HEK293T (cell line): ENCODE data around the gene KIF1C.
"Not testable (repeated sequence)": the region's sequence is repeated elsewhere in the genome, so short reads cannot be mapped to it uniquely, and the experiment has no call there.

Experiments
- CTCF ChIA-PET: fragments of 350-600 bp; formaldehyde crosslinking; extraction: SDS; loops from one replicate; lab custom pipeline; 2021; ENCODE audit warnings: antibody characterized with exemption, inconsistent platforms; lab: Yijun Ruan, JAX
- POLR2A ChIA-PET: fragments of 350-600 bp; formaldehyde crosslinking; extraction: SDS; loops from one replicate; lab custom pipeline; 2020; ENCODE audit warnings: antibody characterized with exemption, inconsistent platforms; lab: Yijun Ruan, JAX
- DNase-seq: peaks from one replicate; pipeline ENCODE4 v3.0.0; 2012; ENCODE audit warnings: mixed read lengths; ENCODE audit errors: extremely low spot score
- ARNT ChIP-seq: fragments of 450-650 bp; IDR thresholded peaks from 2 replicates; pipeline ENCODE4 v1.6.1; 2017; ENCODE audit warnings: mild to moderate bottlenecking
- BHLHE40 ChIP-seq: fragments of 450-650 bp; IDR thresholded peaks from 2 replicates; pipeline ENCODE4 v1.6.1; 2016; ENCODE audit warnings: mild to moderate bottlenecking, moderate library complexity, borderline replicate concordance
- CTBP1 ChIP-seq: fragments of 450-650 bp; IDR thresholded peaks from 2 replicates; pipeline ENCODE4 v1.6.1; 2016; ENCODE audit warnings: borderline replicate concordance
- ELF4 ChIP-seq: fragments of 450-650 bp; IDR thresholded peaks from 2 replicates; pipeline ENCODE4 v1.6.1; 2017; ENCODE audit warnings: antibody characterized with exemption
- FOXA1 ChIP-seq: fragments of 450-650 bp; IDR thresholded peaks from 2 replicates; pipeline ENCODE4 v1.6.1; 2016; ENCODE audit warnings: mild to moderate bottlenecking
- FOXK2 ChIP-seq: fragments of 450-650 bp; IDR thresholded peaks from 2 replicates; pipeline ENCODE4 v1.6.1; 2016; ENCODE audit warnings: mild to moderate bottlenecking
- FOXM1 ChIP-seq: fragments of 450-650 bp; IDR thresholded peaks from 2 replicates; pipeline ENCODE4 v1.6.1; 2017; ENCODE audit warnings: mild to moderate bottlenecking, borderline replicate concordance
- HDGF ChIP-seq: fragments of 450-650 bp; IDR thresholded peaks from 2 replicates; pipeline ENCODE4 v1.6.1; 2017; ENCODE audit warnings: antibody characterized with exemption, borderline replicate concordance
- L3MBTL2 ChIP-seq: fragments of 450-650 bp; conservative IDR thresholded peaks from 2 replicates; pipeline ENCODE4 v1.6.1; 2016; ENCODE audit warnings: mild to moderate bottlenecking
- LEF1 ChIP-seq: fragments of 450-650 bp; IDR thresholded peaks from 2 replicates; pipeline ENCODE4 v1.6.1; 2017; ENCODE audit warnings: mild to moderate bottlenecking, borderline replicate concordance
- NFRKB ChIP-seq: fragments of 450-650 bp; IDR thresholded peaks from 2 replicates; pipeline ENCODE4 v1.6.1; 2016; ENCODE audit warnings: mild to moderate bottlenecking, moderate library complexity
- PKNOX1 ChIP-seq: fragments of 450-650 bp; IDR thresholded peaks from 2 replicates; pipeline ENCODE4 v1.6.1; 2016
- SP1 ChIP-seq: fragments of 450-650 bp; IDR thresholded peaks from 2 replicates; pipeline ENCODE4 v1.6.1; 2017
- SUZ12 ChIP-seq: fragments of 450-650 bp; IDR thresholded peaks from 2 replicates; pipeline ENCODE4 v1.6.1; 2016; ENCODE audit warnings: mild to moderate bottlenecking
- TARDBP ChIP-seq: fragments of 450-650 bp; IDR thresholded peaks from 2 replicates; pipeline ENCODE4 v1.6.1; 2016
- ZNF384 ChIP-seq: fragments of 450-650 bp; IDR thresholded peaks from 2 replicates; pipeline ENCODE4 v1.6.1; 2016

Gene KIF1C

GRCh38 chr17:5068236-5068635 lies 70.5 kb downstream of the KIF1C start:
- no peak for DNase-seq
- ChIA-PET POLR2A (no interaction called here), CTCF (no interaction called here)
- TF ChIP-seq FOXK2 (no peak), HDGF (no peak)

GRCh38 chr17:5069724-5070123 lies 72.0 kb downstream of the KIF1C start:
- ChIA-PET POLR2A (no interaction called here), CTCF (no interaction called here)
- TF ChIP-seq ELF4 (no peak), BHLHE40 (no peak), HDGF (no peak), NFRKB (no peak), TARDBP (no peak)
- no peak for DNase-seq

DNA sequence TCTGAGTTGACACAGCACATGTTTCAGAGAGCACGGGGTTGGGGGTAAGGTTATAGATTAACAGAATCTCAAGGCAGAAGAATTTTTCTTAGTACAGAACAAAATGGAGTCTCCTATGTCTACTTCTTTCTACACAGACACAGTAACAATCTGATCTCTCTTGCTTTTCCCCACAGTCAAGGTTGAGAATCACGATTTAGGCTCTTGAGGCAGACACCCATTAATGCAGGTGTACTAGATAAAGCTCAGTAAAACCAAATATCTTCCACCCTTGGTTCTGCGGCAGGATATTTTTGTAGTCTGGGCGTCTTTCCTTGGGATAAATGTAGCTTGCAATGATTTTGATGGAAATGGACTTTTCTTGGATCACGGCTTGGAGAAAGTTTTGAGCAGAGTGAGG lies 77.7 kb downstream of the KIF1C start:
- DNase-seq, POLR2A ChIA-PET: not testable (repeated sequence)
- CTCF ChIA-PET = interaction anchor here (0.6 kb wide), 1 partner anchor 25 kb away, joined by 5 read pairs; no protein-coding TSS in a partner anchor

DNA sequence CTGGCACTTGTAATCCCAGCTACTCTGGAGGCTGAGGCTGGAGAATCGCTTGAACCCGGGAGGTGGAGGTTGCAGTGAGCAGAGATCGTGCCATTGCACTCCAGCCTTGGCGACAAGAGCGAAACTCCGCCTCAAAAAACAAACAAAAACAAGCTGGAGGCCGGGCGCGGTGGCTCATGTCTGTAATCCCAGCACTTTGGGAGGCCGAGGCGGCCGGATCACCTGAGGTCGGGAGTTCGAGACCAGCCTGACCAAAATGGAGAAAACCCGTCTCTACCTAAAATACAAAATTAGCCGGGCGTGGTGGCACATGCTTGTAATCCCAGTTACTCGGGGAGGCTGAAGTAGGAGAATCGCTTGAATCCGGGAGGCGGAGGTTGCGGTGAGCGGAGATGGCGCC lies 79.5 kb downstream of the KIF1C start:
- POLR2A ChIA-PET, CTCF ChIA-PET: not testable (repeated sequence)

GRCh38 chr17:5077781-5078105 lies 80.0 kb downstream of the KIF1C start:
- ChIA-PET CTCF (no interaction called here), POLR2A (no interaction called here)
- no peak for DNase-seq
- TF ChIP-seq BHLHE40 (no peak), ZNF384 (no peak), HDGF (no peak), LEF1 (no peak), FOXM1 (no peak), FOXA1 (no peak), ELF4 (no peak), NFRKB (no peak), PKNOX1 (no peak), TARDBP (no peak), ARNT (no peak), L3MBTL2 (no peak), FOXK2 (no peak), CTBP1 (no peak), SUZ12 (no peak), SP1 (no peak)

More for the DNA sequence above, 79.5 kb downstream of the KIF1C start:
- not testable (repeated sequence) for DNase-seq
